Activated naive CD8-positive, alpha-beta T cell treated with anti-CD3 and anti-CD28 coated beads, Interleukin-2, amount 10 ng/mL, durations not matched to agents 7 days and 5 days (primary cell): ENCODE data around the gene CHD1. TPM values are rescaled to one million over a fixed set of nuclear protein-coding genes. Genes with fewer than 3 reads are reported as not detected.

Experiments
- ATAC-seq: fragments of 150-1000 bp; cut with Tn5 transposase; one replicate; pipeline ENCODE4 v1.10.0; 2021; ENCODE audit warnings: low read depth, moderate library complexity
- POLR2A ChIA-PET: fragments of 350-600 bp; sonication (Branson Sonifier 250); formaldehyde crosslinking; loops from one replicate; lab custom pipeline; 2021; ENCODE audit warnings: antibody characterized with exemption; lab: Charles Lee
- DNase-seq: peaks from one replicate; pipeline ENCODE4 v3.0.0; 2021
- H3K27ac Mint-ChIP-seq: one replicate; pipeline ENCODE4 v1.8.0; 2022; ENCODE audit warnings: mild to moderate bottlenecking, mixed read lengths
- H3K27me3 Mint-ChIP-seq: one replicate; pipeline ENCODE4 v1.8.0; 2022; ENCODE audit warnings: mild to moderate bottlenecking, moderate library complexity, mixed read lengths
- H3K36me3 Mint-ChIP-seq: one replicate; pipeline ENCODE4 v1.8.0; 2021; ENCODE audit warnings: mild to moderate bottlenecking, mixed read lengths
- H3K4me1 Mint-ChIP-seq: one replicate; pipeline ENCODE4 v1.8.0; 2021; ENCODE audit warnings: mixed read lengths
- H3K4me3 Mint-ChIP-seq: one replicate; pipeline ENCODE4 v1.8.0; 2022; ENCODE audit warnings: mild to moderate bottlenecking, moderate library complexity, mixed read lengths
- H3K9me3 Mint-ChIP-seq: one replicate; pipeline ENCODE4 v1.8.0; 2021; ENCODE audit warnings: mixed read lengths
- total RNA-seq, 2 experiments: library from RNA; stranded (reverse); gene quantifications; one replicate each; pipeline ENCODE4 v1.2.3, GENCODE V29; 2021

CHD1 gene
- total RNA-seq, result 10 to 100 TPM; 49.1 to 57.3 TPM

- ATAC-seq, result peak; percentile 72
- peaks cover 39% of the 10 kb centered on the region for H3K4me1 Mint-ChIP-seq
- POLR2A ChIA-PET, result interaction anchor here (1.0 to 2.4 kb wide), 11 partner anchors 8 to 1746 kb away, joined by 3 to 27 read pairs (median 4); partner anchors contain the start of gene RIOK2
- peaks cover 13% of the 10 kb centered on the region for H3K36me3 Mint-ChIP-seq
- peak within 1 kb of the TSS; percentile 99 for H3K27ac Mint-ChIP-seq
- H3K27me3 Mint-ChIP-seq, result no peaks in the 10 kb centered on the region
- peak within 1 kb of the TSS; percentile 99 for H3K4me3 Mint-ChIP-seq
- DNase-seq, result peak; percentile 93
- H3K9me3 Mint-ChIP-seq, result no peaks in the 10 kb centered on the region
Measured at GRCh38 chr5:98928873-98929709, at the start of gene CHD1. TSS of gene CHD1 (minus strand) at chr5:98929007. CDS start at chr5:98926386, 2,621 bp downstream.

DNA sequence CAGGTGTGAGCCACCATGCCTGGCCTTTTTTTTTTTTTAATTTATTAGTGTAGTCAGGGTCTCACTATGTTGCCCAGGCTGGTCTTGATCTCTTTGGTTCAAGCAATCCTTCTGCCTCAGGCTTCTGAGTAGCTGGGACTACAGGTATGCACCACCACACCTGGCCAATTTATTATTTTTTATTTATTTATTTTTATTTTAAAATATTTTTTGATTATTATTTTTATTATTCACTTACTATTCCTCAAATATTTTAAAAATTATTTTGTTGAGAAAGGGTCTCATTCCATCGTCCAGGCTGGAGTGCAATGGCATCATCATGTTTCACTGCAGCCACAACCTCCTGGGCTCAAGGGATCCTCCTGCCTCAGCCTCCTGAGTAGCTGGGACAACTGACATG, 49.7 kb upstream of the CHD1 start:
- DNase-seq (no peak), ATAC-seq (no peak)
- Mint-ChIP-seq H3K4me3 (no peak overlapping the region), H3K9me3 (no peaks in the 10 kb centered on the region), H3K27ac (no peak overlapping the region), H3K36me3 (no peaks in the 10 kb centered on the region), H3K27me3 (peaks cover 8% of the 10 kb centered on the region), H3K4me1 (peaks cover 10% of the 10 kb centered on the region)
- POLR2A ChIA-PET, result no interaction called here

GRCh38 chr5:98977723-98978122, 48.9 kb upstream of the CHD1 start:
- POLR2A ChIA-PET, result no interaction called here
- H3K27ac Mint-ChIP-seq, result no peak overlapping the region
- H3K4me3 Mint-ChIP-seq, result no peak overlapping the region
- DNase-seq, result no peak
- no peaks in the 10 kb centered on the region for H3K36me3 Mint-ChIP-seq
- peaks cover 8% of the 10 kb centered on the region for H3K27me3 Mint-ChIP-seq
- peaks cover 10% of the 10 kb centered on the region for H3K4me1 Mint-ChIP-seq
- no peak for ATAC-seq
- no peaks in the 10 kb centered on the region for H3K9me3 Mint-ChIP-seq

DNA sequence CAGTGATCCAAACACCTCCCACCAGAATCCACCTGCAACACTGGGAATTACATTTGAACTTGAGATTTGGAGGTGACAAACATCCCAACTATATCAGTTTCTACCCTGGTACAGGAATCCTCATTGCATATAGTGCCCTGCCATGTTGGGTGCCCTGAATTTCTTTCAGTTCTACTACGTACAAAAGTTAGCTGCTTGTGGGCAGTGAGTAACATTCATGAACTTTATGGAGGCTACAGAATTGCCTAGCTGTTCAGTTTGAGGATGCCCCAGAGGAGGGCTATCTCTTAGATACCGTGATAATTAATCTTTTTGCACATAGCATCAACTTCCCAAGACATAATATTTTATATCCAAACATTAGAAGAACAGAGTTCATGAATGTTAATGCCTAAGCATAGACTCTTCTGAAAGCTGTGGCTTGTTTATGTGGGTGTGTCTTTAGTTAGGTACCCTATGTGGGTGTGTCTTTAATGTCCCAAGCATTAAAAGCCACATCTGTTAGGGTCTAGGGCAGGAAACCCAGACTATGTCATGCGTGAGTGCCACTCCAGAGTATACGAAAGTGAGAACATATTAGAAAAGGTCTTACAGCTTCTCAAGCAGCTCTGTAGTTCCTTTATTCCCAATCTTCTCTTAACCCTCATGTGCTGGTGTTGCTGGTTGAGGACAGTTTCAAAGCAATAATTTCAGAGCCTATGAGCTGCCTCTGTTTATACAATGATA, 47.0 kb upstream of the CHD1 start:
- no peak for ATAC-seq
- POLR2A ChIA-PET, result no interaction called here
- peaks cover 10% of the 10 kb centered on the region for H3K4me1 Mint-ChIP-seq
- no peak overlapping the region for H3K4me3 Mint-ChIP-seq
- H3K27me3 Mint-ChIP-seq, result peaks cover 2% of the 10 kb centered on the region
- H3K27ac Mint-ChIP-seq, result no peak overlapping the region
- no peak for DNase-seq
- H3K9me3 Mint-ChIP-seq, result no peaks in the 10 kb centered on the region
- H3K36me3 Mint-ChIP-seq, result no peaks in the 10 kb centered on the region

DNA sequence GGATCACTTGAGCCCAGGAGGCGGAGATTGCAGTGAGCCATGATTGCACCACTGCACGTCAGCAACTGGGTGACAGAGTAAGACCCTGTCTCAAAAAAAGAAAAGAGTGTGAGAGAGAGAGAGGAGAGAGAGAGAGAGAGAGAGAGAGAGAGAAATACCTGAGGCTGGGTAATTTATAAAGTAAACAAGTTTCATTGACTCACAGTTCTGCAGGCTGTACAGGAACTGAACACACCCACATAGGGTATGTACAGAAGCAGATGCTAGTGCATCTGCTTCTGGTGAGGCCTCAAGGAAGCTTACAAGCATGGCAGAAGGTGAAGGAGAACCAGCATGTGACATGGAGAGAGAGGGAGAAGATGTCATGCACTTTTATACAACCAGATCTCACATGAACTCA, 46.4 kb upstream of the CHD1 start:
- ATAC-seq, result no peak
- Mint-ChIP-seq H3K4me1 (peaks cover 10% of the 10 kb centered on the region), H3K36me3 (no peaks in the 10 kb centered on the region), H3K9me3 (no peaks in the 10 kb centered on the region), H3K27me3 (peaks cover 2% of the 10 kb centered on the region), H3K27ac (no peak overlapping the region), H3K4me3 (no peak overlapping the region)
- POLR2A ChIA-PET, result no interaction called here
- DNase-seq, result no peak

DNA sequence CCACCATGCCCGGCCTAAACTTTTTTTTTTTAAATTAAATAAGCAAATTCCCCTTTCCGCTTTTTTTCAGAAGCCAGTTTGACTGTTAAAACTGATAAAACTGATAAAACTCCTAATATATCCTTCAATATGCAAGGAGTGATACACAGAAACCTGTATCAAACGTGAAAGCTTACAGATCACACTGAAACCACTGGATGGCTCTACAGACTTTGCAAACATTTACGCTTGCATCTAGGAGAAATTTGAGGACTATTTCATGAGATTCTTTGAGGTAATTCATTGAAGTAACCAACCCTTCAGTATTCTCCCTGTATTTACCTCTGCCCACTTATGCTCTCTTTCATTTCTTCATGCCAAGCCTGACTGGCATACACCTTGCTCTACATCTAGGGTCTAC, 40.6 kb upstream of the CHD1 start:
- no peak for ATAC-seq
- DNase-seq, result no peak
- H3K4me1 Mint-ChIP-seq, result no peaks in the 10 kb centered on the region
- H3K27ac Mint-ChIP-seq, result no peak overlapping the region
- POLR2A ChIA-PET, result no interaction called here
- H3K4me3 Mint-ChIP-seq, result no peak overlapping the region
- H3K36me3 Mint-ChIP-seq, result no peaks in the 10 kb centered on the region
- H3K9me3 Mint-ChIP-seq, result peaks cover 5% of the 10 kb centered on the region
- no peaks in the 10 kb centered on the region for H3K27me3 Mint-ChIP-seq

GRCh38 chr5:98968056-98968564, 39.3 kb upstream of the CHD1 start:
- Mint-ChIP-seq H3K36me3 (no peaks in the 10 kb centered on the region), H3K4me1 (no peaks in the 10 kb centered on the region)
- POLR2A ChIA-PET, result interaction anchor here (0.9 kb wide), 1 partner anchor 44 kb away, joined by 3 read pairs; no protein-coding TSS in a partner anchor

DNA sequence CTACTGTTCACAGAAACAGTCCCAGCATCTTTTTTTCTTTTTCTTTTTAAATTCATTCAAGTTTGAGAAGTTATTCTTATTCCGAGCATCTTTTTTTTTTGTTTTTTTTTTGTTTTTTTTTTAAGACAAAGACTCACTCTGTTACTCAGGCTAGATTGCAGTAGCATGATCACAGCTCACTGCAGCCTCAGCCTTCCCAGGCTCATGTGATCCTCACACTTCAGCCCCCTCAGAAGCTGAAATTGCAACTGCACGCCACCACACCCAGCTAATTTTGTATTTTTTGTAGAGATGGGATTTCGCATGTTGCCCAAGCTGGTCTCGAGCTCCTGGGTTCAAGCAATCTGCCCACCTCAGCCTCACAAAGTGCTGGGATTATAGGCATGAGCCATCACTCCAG, 36.4 kb upstream of the CHD1 start:
- Mint-ChIP-seq H3K27me3 (no peaks in the 10 kb centered on the region), H3K9me3 (peaks cover 7% of the 10 kb centered on the region), H3K36me3 (no peaks in the 10 kb centered on the region), H3K4me3 (no peak overlapping the region), H3K4me1 (no peaks in the 10 kb centered on the region), H3K27ac (no peak overlapping the region)
- POLR2A ChIA-PET, result no interaction called here
- DNase-seq (no peak), ATAC-seq (no peak)

More at GRCh38 chr5:98968056-98968564, 39.3 kb upstream of the CHD1 start:
- no peak for ATAC-seq
- H3K9me3 Mint-ChIP-seq, result peaks cover 7% of the 10 kb centered on the region
- H3K4me3 Mint-ChIP-seq, result no peak overlapping the region
- H3K27ac Mint-ChIP-seq, result no peak overlapping the region
- H3K27me3 Mint-ChIP-seq, result no peaks in the 10 kb centered on the region
- no peak for DNase-seq

GRCh38 chr5:98964621-98965020, 35.8 kb upstream of the CHD1 start:
- H3K27me3 Mint-ChIP-seq, result no peaks in the 10 kb centered on the region
- H3K4me1 Mint-ChIP-seq, result no peaks in the 10 kb centered on the region
- H3K27ac Mint-ChIP-seq, result no peak overlapping the region
- peaks cover 7% of the 10 kb centered on the region for H3K9me3 Mint-ChIP-seq
- DNase-seq (no peak), ATAC-seq (no peak)
- H3K4me3 Mint-ChIP-seq, result no peak overlapping the region
- H3K36me3 Mint-ChIP-seq, result no peaks in the 10 kb centered on the region
- POLR2A ChIA-PET, result no interaction called here

DNA sequence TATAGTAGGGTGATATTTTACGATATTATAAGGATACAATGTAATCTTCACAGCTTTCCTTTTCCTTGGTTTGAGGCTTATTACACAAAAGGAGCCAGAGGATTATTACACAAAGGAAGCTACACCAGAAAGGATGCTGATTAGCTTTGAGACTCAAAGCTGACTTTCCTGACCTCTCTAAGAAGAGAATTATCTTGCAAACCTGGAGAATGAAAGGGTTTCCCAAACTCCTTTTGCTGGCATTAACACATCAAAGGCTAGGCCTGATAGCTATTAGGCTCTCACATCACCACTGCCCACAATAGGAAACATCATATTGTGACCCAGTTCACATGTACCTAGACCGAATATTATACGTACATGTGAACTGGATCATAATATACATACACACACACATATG, 34.2 kb upstream of the CHD1 start:
- H3K9me3 Mint-ChIP-seq, result peaks cover 7% of the 10 kb centered on the region

DNA sequence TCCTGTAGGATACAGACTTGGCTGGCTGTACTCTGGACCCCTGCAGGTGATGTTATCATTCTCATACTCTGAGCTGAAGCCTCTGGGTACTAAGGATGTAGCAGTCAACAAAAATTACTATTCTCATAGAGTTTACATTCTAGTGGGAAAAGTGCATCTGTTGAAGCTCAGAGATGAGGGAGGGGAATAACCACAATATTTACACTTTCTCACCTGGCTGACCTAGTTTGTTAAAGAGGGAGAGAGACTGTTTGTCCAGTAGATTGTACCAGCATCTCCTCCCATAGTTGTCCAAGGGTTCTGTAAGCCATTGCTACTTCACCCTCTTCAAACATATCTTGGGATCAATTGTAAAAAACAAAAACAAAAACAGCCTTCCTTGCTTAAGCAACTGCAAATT, 33.8 kb upstream of the CHD1 start:
- peaks cover 7% of the 10 kb centered on the region for H3K9me3 Mint-ChIP-seq
- no peak overlapping the region for H3K27ac Mint-ChIP-seq
- no peak for DNase-seq
- H3K27me3 Mint-ChIP-seq, result no peaks in the 10 kb centered on the region
- no peak for ATAC-seq
- POLR2A ChIA-PET, result no interaction called here
- no peaks in the 10 kb centered on the region for H3K36me3 Mint-ChIP-seq
- no peaks in the 10 kb centered on the region for H3K4me1 Mint-ChIP-seq
- H3K4me3 Mint-ChIP-seq, result no peak overlapping the region

More for the DNA sequence above, 34.2 kb upstream of the CHD1 start:
- Mint-ChIP-seq H3K27me3 (no peaks in the 10 kb centered on the region), H3K4me1 (no peaks in the 10 kb centered on the region), H3K27ac (no peak overlapping the region), H3K36me3 (no peaks in the 10 kb centered on the region), H3K4me3 (no peak overlapping the region)
- ATAC-seq (no peak), DNase-seq (no peak)
- POLR2A ChIA-PET, result no interaction called here

DNA sequence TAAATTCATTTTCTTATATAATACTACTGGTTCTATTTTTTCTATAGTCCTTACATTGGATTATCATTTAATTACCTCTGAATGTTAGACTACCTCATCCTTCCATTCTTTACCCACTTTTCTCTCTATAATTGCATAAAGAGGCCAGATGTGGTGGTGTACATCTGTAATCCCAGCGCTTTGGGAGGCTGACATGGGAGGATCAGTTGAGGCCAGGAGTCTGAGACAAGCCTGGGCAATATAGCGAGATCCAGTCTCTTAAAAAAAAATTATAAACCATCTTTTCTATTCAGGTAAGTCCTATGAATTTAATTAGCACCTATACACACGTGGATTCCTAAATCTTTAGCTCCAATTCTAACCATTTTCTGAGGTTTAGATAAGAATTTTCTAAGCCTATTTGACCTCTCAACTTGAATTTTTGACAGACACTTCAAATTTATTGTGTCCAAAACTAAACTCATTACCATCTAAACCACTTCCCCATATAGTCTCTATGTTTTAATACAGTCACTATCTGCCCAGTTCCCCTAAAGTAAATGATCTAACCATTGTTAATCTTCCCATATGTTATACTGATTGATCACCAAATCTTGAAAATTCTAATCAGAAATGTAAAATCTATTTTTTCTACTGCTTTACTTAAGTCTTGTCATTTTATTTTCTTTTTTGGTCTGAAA, 33.0 kb upstream of the CHD1 start:
- POLR2A ChIA-PET, result no interaction called here
- Mint-ChIP-seq H3K36me3 (no peaks in the 10 kb centered on the region), H3K4me1 (no peaks in the 10 kb centered on the region), H3K27me3 (no peaks in the 10 kb centered on the region), H3K9me3 (peaks cover 7% of the 10 kb centered on the region), H3K4me3 (no peak overlapping the region), H3K27ac (no peak overlapping the region)
- no peak for ATAC-seq
- no peak for DNase-seq

- Mint-ChIP-seq H3K36me3 (no peaks in the 10 kb centered on the region), H3K9me3 (no peaks in the 10 kb centered on the region), H3K4me1 (no peaks in the 10 kb centered on the region), H3K27me3 (no peaks in the 10 kb centered on the region), H3K4me3 (no peak overlapping the region), H3K27ac (no peak overlapping the region)
- no peak for DNase-seq
- POLR2A ChIA-PET, result no interaction called here
- ATAC-seq, result no peak
Measured at GRCh38 chr5:98957307-98957706, 28.5 kb upstream of the CHD1 start.
